ENCODE results near the gene TFF3. TPM values are rescaled to one million over a fixed set of nuclear protein-coding genes. Genes with fewer than 3 reads are reported as not detected.

Gene TFF3
- total RNA-seq, 1 experiment from 2014 or later = not detected

- intact Hi-C loops (cut with micrococcal nuclease; ENCODE audit: unreplicated experiment) = no loop called here
- TF ChIP-seq EZH2 (IDR thresholded peaks at IDR 0.05; ENCODE audit: low read depth) = no peak
- TF ChIP-seq, protein P1, sequence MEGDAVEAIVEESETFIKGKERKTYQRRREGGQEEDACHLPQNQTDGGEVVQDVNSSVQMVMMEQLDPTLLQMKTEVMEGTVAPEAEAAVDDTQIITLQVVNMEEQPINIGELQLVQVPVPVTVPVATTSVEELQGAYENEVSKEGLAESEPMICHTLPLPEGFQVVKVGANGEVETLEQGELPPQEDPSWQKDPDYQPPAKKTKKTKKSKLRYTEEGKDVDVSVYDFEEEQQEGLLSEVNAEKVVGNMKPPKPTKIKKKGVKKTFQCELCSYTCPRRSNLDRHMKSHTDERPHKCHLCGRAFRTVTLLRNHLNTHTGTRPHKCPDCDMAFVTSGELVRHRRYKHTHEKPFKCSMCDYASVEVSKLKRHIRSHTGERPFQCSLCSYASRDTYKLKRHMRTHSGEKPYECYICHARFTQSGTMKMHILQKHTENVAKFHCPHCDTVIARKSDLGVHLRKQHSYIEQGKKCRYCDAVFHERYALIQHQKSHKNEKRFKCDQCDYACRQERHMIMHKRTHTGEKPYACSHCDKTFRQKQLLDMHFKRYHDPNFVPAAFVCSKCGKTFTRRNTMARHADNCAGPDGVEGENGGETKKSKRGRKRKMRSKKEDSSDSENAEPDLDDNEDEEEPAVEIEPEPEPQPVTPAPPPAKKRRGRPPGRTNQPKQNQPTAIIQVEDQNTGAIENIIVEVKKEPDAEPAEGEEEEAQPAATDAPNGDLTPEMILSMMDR (conservative IDR thresholded peaks at IDR 0.05) = no peak
- no peaks in the 10 kb centered on the region for H3K27me3 ChIP-seq (ENCODE audit: insufficient read depth, low read depth)
- H3K9me2 ChIP-seq (ENCODE audit: insufficient read depth) = no peaks in the 10 kb centered on the region
- no peaks in the 10 kb centered on the region for H3K79me2 ChIP-seq (ENCODE audit: low read depth)
- no peaks in the 10 kb centered on the region for H4K20me1 ChIP-seq (ENCODE audit: insufficient read depth)
- no TSS peak for BruUV-seq (replicated peaks)
- no peaks in the 10 kb centered on the region for H3K9me3 ChIP-seq (ENCODE audit: insufficient read depth, low read depth)
- CTCF ChIA-PET = no interaction called here
- H3F3A ChIP-seq (ENCODE audit: insufficient read depth, low read depth) = no peaks in the 10 kb centered on the region
- H3K27ac ChIP-seq = no peak overlapping the region
- no peak overlapping the region for H2AFZ ChIP-seq
- no peaks in the 10 kb centered on the region for H3K4me1 ChIP-seq (replicated peaks; ENCODE audit: insufficient read depth)
- no peak overlapping the region for H3K4me3 ChIP-seq
- no peaks in the 10 kb centered on the region for H3K36me3 ChIP-seq (ENCODE audit: low read depth)
- no peak for DNase-seq
- H3K4me2 ChIP-seq = no peak overlapping the region
- POLR2A ChIA-PET (ENCODE audit: unreplicated experiment) = no interaction called here
Observed at GRCh38 chr21:42261829-42262200, 53.4 kb downstream of the TFF3 start.

Other genes with a start within 250 kb of the TFF3 start
- 0.25 TPM in 1 of 2 replicates, not detected in the other for gene UMODL1, start 244.1 kb downstream of the TFF3 start, total RNA-seq (2021)
- 4.4 and 5.6 TPM in 2 replicates for gene ABCG1, start 96.3 kb downstream of the TFF3 start, total RNA-seq (2021)
- 0.52 TPM in 1 of 2 replicates, not detected in the other for gene TFF2, start 35.6 kb upstream of the TFF3 start, total RNA-seq (2021)
- gene TFF1, start 51.1 kb upstream of the TFF3 start, total RNA-seq (2021) = 2.2 and 5.7 TPM in 2 replicates
- 4.3 and 8.6 TPM in 2 replicates for gene TMPRSS3, start 80.6 kb upstream of the TFF3 start, total RNA-seq (2021)
- not detected in 2 replicates for gene UBASH3A, start 88.5 kb upstream of the TFF3 start, total RNA-seq (2021)
- gene RSPH1, start 180.8 kb upstream of the TFF3 start, total RNA-seq (2021) = 4.3 and 8.0 TPM in 2 replicates
- 23.5 and 26.7 TPM in 2 replicates for gene SLC37A1, start 198.4 kb upstream of the TFF3 start, total RNA-seq (2021)